Omental fat pad (tissue), 4 donors: ENCODE data around the gene MZT1. TPM values are rescaled to one million over a fixed set of nuclear protein-coding genes. Genes with fewer than 3 reads are reported as not detected.
"Not testable (repeated sequence)": the region's sequence is repeated elsewhere in the genome, so short reads cannot be mapped to it uniquely, and the experiment has no call there.

Source experiments
- ATAC-seq: fragments of 150-250 bp; one replicate; pipeline ENCODE4 v1.9.1; 2016; ENCODE audit warnings: mild to moderate bottlenecking, moderate library complexity; ENCODE audit not compliant: low FRiP score
- DNase-seq: peaks from one replicate; pipeline ENCODE4 v3.0.0-alpha.2; 2019; ENCODE audit warnings: low spot score
- total RNA-seq, 4 donors: library from RNA; depleted of rRNA; stranded (reverse); fragments of >200 nt; gene quantifications; one replicate each; pipeline ENCODE4 v1.1.0, GENCODE V29; 2016
- TF ChIP-seq, protein P1 (sequence below), 3 donors: fragments of 450-650 bp; IDR thresholded peaks; one replicate each; pipeline ENCODE4 v1.5.1; 2016 to 2017; ENCODE audit warnings: antibody characterized with exemption in 3 of 3, mild to moderate bottlenecking in 3 of 3, moderate library complexity in 2 of 3

Gene MZT1
- total RNA-seq, 4 donors from 2014 or later = 4.2 to 5.8 (median 5.2) TPM

DNA sequence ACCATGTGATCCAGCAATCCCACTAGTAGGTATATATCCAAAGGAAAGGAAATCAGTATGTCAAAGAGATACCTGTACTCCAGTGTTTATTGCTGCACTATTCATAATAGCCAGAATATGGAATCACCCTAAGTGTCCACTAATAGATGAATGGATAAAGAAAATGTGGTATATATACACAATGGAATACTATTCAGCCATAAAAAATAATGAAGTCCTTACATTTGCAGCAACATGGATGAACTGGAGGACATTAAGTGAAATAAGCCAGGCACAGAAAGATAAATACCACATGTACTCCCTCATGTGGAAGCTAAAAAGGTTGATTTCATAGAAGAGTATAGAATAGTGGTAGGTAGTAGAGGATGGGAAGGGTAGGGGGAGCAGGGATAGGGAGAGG lies 23.8 kb upstream of the MZT1 start:
- DNase-seq (no peak), ATAC-seq (no peak)
- TF ChIP-seq, protein P1, sequence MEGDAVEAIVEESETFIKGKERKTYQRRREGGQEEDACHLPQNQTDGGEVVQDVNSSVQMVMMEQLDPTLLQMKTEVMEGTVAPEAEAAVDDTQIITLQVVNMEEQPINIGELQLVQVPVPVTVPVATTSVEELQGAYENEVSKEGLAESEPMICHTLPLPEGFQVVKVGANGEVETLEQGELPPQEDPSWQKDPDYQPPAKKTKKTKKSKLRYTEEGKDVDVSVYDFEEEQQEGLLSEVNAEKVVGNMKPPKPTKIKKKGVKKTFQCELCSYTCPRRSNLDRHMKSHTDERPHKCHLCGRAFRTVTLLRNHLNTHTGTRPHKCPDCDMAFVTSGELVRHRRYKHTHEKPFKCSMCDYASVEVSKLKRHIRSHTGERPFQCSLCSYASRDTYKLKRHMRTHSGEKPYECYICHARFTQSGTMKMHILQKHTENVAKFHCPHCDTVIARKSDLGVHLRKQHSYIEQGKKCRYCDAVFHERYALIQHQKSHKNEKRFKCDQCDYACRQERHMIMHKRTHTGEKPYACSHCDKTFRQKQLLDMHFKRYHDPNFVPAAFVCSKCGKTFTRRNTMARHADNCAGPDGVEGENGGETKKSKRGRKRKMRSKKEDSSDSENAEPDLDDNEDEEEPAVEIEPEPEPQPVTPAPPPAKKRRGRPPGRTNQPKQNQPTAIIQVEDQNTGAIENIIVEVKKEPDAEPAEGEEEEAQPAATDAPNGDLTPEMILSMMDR (IDR thresholded peaks at IDR 0.05) = no peak

DNA sequence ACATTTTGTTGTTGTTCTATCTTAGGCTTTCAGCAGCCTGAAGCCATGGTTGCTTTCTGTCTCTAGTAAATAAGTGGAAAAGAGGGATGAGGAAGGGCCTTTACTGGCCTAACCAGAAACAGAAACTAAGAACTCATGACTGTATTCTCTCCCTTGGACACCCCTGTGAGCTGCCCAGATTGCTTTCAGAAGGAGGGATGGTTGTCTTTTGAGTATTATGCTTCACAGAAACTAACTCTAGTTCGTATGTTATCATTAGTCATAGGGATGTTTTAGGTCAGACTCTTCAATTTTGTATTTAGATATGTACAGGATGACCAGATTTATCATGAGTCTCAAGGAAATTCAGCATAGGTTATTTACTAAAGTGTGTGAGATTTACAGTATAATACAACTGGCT lies 17.8 kb upstream of the MZT1 start:
- no peak for ATAC-seq
- TF ChIP-seq, protein P1 (IDR thresholded peaks at IDR 0.05) = no peak
- DNase-seq = no peak

DNA sequence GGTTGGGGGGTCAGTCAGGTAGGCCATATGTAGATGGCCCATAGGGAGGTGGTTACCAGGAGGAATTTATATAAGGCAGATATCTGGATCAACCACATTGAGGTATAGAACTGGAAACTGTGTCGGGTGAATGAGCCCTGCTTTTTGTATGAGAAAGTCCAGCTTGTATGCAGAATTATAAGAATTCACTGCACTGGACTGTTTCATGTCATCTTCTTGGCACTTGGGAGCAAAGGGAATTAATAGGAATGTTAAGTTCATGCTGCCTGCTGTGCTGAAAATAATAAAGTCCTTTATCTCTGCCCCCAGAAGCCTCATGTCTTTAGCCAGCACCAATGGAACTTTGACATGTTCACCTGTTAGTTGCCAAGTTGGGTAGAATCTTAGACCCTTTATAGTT lies 12.6 kb upstream of the MZT1 start:
- ATAC-seq (no peak), DNase-seq (no peak)
- TF ChIP-seq, protein P1 (IDR thresholded peaks at IDR 0.05) = no peak

DNA sequence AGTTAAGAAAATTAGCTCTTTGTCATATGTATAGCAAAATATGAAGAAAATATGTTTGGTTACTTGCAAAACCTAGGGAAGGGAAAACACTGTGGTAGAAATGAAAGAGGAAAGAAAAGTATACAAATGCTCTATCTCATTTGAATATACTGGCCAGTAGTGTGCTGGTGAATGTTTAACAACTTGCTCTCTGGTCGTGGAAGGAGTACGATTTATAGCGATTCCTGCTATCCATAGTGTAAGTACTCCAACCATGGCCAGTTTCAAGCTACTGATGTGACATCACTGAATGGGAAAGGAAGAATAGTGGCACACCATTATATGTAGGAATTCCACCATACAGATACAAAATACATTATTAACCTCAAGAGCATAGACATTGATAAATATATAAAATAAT lies 9.6 kb upstream of the MZT1 start:
- DNase-seq (no peak), ATAC-seq (no peak)
- TF ChIP-seq, protein P1 (IDR thresholded peaks at IDR 0.05) = no peak

DNA sequence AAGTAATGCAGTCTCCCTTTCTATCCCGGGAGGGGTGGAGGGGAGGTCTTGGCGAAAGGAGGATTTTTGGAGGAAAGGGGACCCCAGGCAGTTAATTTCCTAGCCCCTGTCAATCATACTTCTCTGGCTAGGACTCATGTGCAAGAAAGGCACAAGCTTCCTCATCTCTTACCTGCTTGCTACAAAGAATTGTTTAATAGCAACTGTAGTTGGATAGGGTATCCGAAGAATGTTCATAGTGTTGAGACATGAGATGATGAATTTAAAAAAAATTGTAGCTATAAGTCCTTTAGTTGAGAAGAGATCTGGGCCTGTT lies 819 bp upstream of the MZT1 start:
- no peak for DNase-seq
- no peak for ATAC-seq
- TF ChIP-seq, protein P1 (IDR thresholded peaks at IDR 0.05) = no peak

DNA sequence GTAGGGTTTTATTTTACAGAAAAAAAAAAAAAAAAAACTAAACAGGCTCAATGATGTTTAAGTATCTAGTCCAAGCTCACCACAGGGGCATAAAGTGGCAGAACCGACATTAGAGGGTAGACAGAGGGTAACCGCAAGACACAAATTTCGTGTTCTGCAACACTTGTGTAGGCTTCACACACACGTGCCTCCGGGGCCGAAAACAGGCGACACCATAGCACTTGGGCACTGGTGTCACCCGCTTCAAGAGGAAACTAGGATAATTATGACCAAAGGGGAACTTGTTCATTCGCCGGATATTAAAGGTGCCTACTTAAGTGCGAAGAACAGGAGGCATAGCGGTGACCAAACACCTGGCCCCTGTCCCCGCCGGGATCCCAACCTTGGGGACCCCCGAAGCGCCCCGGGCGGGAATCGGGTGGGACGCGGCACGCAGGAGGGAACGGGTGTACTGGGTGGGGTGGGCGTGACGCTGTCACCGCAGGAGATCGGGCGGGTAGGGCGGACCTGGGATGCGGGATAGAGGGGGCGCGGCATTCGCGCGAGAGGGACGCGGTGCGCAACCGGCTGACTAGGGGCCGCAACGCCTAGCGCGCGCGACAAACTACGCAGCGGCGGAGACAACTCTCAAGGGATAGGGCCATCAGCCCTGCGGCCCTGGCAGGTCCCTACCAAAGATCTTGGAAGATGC lies 558 bp downstream of the MZT1 start:
- DNase-seq = no peak
- ATAC-seq = peak; percentile 29
- TF ChIP-seq, protein P1 (IDR thresholded peaks at IDR 0.05) = no peak

DNA sequence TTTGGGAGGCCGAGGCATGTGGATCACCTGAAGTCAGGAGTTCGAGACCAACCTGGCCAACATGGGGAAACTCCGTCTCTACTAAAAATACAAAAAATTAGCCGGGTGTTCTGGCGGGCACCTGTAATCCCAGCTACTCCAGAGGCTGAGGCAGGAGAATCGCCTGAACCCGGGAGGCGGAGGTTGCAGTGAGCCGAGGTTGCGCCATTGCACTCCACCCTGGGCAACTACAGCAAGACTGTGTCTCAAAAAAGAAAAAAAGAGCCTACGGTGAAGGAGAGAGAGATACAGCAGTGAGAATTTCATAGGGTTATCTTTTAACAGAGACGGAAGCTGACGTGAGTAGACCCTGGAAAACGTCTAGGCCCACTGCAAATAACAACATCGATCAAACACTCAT lies 1.2 kb downstream of the MZT1 start:
- not testable (repeated sequence) for DNase-seq, ATAC-seq
